Measurements from ENCODE around the gene ZDHHC23. TPM values are rescaled to one million over a fixed set of nuclear protein-coding genes. Genes with fewer than 3 reads are reported as not detected.

Gene ZDHHC23
- total RNA-seq, 2 experiments from 2014 or later = 36.9 to 44.4 TPM

- ChIA-PET CTCF (ENCODE audit: unreplicated experiment) (no interaction called here), POLR2A (interaction anchor here (0.6 to 0.9 kb wide), 2 partner anchors 29 to 39 kb away, joined by 3 read pairs; no protein-coding TSS in a partner anchor)
- no peaks in the 10 kb centered on the region for H3K4me1 ChIP-seq (ENCODE audit: insufficient read depth, low read length, poor library complexity, severe bottlenecking)
- H3K4me3 ChIP-seq (ENCODE audit: low read depth, low read length, poor library complexity, severe bottlenecking) = no peak overlapping the region
- no peaks in the 10 kb centered on the region for H3K79me2 ChIP-seq (ENCODE audit: insufficient read depth, low read depth, low read length)
- no peak overlapping the region for H3K27ac ChIP-seq (ENCODE audit: low read depth, low read length, poor library complexity, severe bottlenecking)
- TF ChIP-seq CTCF (conservative IDR thresholded peaks at IDR 0.05; ENCODE audit: low read length) (no peak), EZH2phosphoT487 (IDR thresholded peaks at IDR 0.05; ENCODE audit: borderline replicate concordance, low read depth, low read length) (no peak)
- peaks cover 24% of the 10 kb centered on the region for H3K36me3 ChIP-seq (ENCODE audit: insufficient read depth, low read length)
- H4K20me1 ChIP-seq (ENCODE audit: insufficient read depth, low read length) = no peaks in the 10 kb centered on the region
- no peaks in the 10 kb centered on the region for H3K9me2 ChIP-seq (ENCODE audit: insufficient read depth, low read length)
- no TSS peak for BruUV-seq (replicated peaks)
- H3K9me3 ChIP-seq (ENCODE audit: low read length) = peaks cover 22% of the 10 kb centered on the region; the same call in 1 of the 2 replicates
- no peak overlapping the region for H3K4me2 ChIP-seq (ENCODE audit: low read length)
- intact Hi-C loops (cut with micrococcal nuclease; ENCODE audit: unreplicated experiment) = no loop called here
- no peak overlapping the region for H2AFZ ChIP-seq (ENCODE audit: low read length)
- no peak for DNase-seq (ENCODE audit: low spot score)
Observed at GRCh38 chr3:113968986-113969385, 21.2 kb downstream of the ZDHHC23 start.

GRCh38 chr3:113977822-113978221 lies 30.0 kb downstream of the ZDHHC23 start:
- H3K36me3 ChIP-seq (ENCODE audit: insufficient read depth, low read length) = peaks cover 34% of the 10 kb centered on the region
- no peaks in the 10 kb centered on the region for H4K20me1 ChIP-seq (ENCODE audit: insufficient read depth, low read length)
- H3K4me2 ChIP-seq (ENCODE audit: low read length) = no peak overlapping the region
- H3K79me2 ChIP-seq (ENCODE audit: insufficient read depth, low read depth, low read length) = no peaks in the 10 kb centered on the region
- H3K4me3 ChIP-seq (ENCODE audit: low read depth, low read length, poor library complexity, severe bottlenecking) = no peak overlapping the region
- peaks cover 9% of the 10 kb centered on the region for H3K4me1 ChIP-seq (ENCODE audit: insufficient read depth, low read length, poor library complexity, severe bottlenecking)
- ChIA-PET CTCF (ENCODE audit: unreplicated experiment) (no interaction called here), POLR2A (interaction anchor here (0.5 kb wide), 1 partner anchor 23 kb away, joined by 4 read pairs; no protein-coding TSS in a partner anchor)
- no peak overlapping the region for H2AFZ ChIP-seq (ENCODE audit: low read length)
- H3K9me2 ChIP-seq (ENCODE audit: insufficient read depth, low read length) = no peaks in the 10 kb centered on the region
- TF ChIP-seq CTCF (conservative IDR thresholded peaks at IDR 0.05; ENCODE audit: low read length) (no peak), EZH2phosphoT487 (IDR thresholded peaks at IDR 0.05; ENCODE audit: borderline replicate concordance, low read depth, low read length) (no peak)
- intact Hi-C loops (cut with micrococcal nuclease; ENCODE audit: unreplicated experiment) = no loop called here
- no TSS peak for BruUV-seq (replicated peaks)
- no peak overlapping the region for H3K27ac ChIP-seq (ENCODE audit: low read depth, low read length, poor library complexity, severe bottlenecking)
- DNase-seq (ENCODE audit: low spot score) = no peak
- peaks cover 24% of the 10 kb centered on the region; the same call in 1 of the 2 replicates for H3K9me3 ChIP-seq (ENCODE audit: low read length)

- Histone ChIP-seq H3K4me2 (ENCODE audit: low read length) (no peak overlapping the region), H4K20me1 (ENCODE audit: insufficient read depth, low read length) (no peaks in the 10 kb centered on the region), H3K9me2 (ENCODE audit: insufficient read depth, low read length) (no peaks in the 10 kb centered on the region), H3K79me2 (ENCODE audit: insufficient read depth, low read depth, low read length) (no peaks in the 10 kb centered on the region), H3K4me3 (ENCODE audit: low read depth, low read length, poor library complexity, severe bottlenecking) (no peak overlapping the region), H3K4me1 (ENCODE audit: insufficient read depth, low read length, poor library complexity, severe bottlenecking) (peaks cover 12% of the 10 kb centered on the region), H3K9me3 (ENCODE audit: low read length) (peaks cover 3% of the 10 kb centered on the region; the same call in 1 of the 2 replicates), H3K36me3 (ENCODE audit: insufficient read depth, low read length) (peaks cover 14% of the 10 kb centered on the region), H2AFZ (ENCODE audit: low read length) (no peak overlapping the region), H3K27ac (ENCODE audit: low read depth, low read length, poor library complexity, severe bottlenecking) (no peak overlapping the region)
- intact Hi-C loops (cut with micrococcal nuclease; ENCODE audit: unreplicated experiment) = no loop called here
- no peak for DNase-seq (ENCODE audit: low spot score)
- POLR2A ChIA-PET = interaction anchor here (0.6 to 3.6 kb wide), 3 partner anchors 29 to 159 kb away, joined by 3 to 30 read pairs (median 5); no protein-coding TSS in a partner anchor
- CTCF ChIA-PET (ENCODE audit: unreplicated experiment) = interaction anchor here (1.1 kb wide), 1 partner anchor 76 kb away, joined by 3 read pairs; no protein-coding TSS in a partner anchor
- TF ChIP-seq EZH2phosphoT487 (IDR thresholded peaks at IDR 0.05; ENCODE audit: borderline replicate concordance, low read depth, low read length) = no peak
- TF ChIP-seq CTCF (conservative IDR thresholded peaks at IDR 0.05; ENCODE audit: low read length) = no peak
- BruUV-seq (replicated peaks) = no TSS peak
Observed at GRCh38 chr3:113979916-113980315, 32.1 kb downstream of the ZDHHC23 start.

All from OCI-LY7 (cell line).